OCI-LY1 (cell line): ENCODE results near the gene TMEM184A.

Experiments
- EZH2 ChIP-seq: fragments of 200-600 bp; sonication (generic), shearing (Covaris generic); IDR thresholded peaks from 2 replicates; pipeline ENCODE4 v1.8.0; 2017; ENCODE audit warnings: borderline replicate concordance, mixed run types, mild to moderate bottlenecking, antibody characterized with exemption, low read length, moderate library complexity, mixed read lengths
- TF ChIP-seq, protein P1 (sequence below): fragments of 200-600 bp; sonication (generic), shearing (Covaris generic); IDR thresholded peaks from 2 replicates; pipeline ENCODE4 v1.5.1; 2017; ENCODE audit warnings: mild to moderate bottlenecking, antibody characterized with exemption, low read length, moderate library complexity, mixed read lengths

DNA sequence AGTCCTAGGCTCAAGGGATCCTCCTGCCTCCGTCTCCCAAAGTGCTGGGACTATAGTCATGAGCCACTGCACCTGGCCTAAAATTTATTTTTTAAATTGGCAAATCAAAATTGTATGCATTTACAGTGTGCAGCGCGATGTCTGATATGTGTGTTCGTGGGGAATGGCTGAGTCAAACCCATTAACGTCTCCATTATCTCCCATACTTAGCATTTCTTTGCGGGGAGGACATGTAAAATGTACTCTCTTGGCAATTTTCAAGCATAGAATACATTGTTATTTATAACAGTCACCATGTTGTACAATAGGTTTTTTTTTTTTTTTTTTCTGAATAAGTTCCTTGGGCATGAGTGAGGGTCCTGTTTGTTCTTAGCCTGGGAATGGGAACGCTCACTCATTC is 3.8 kb downstream of the TMEM184A start:
- TF ChIP-seq, protein P1, sequence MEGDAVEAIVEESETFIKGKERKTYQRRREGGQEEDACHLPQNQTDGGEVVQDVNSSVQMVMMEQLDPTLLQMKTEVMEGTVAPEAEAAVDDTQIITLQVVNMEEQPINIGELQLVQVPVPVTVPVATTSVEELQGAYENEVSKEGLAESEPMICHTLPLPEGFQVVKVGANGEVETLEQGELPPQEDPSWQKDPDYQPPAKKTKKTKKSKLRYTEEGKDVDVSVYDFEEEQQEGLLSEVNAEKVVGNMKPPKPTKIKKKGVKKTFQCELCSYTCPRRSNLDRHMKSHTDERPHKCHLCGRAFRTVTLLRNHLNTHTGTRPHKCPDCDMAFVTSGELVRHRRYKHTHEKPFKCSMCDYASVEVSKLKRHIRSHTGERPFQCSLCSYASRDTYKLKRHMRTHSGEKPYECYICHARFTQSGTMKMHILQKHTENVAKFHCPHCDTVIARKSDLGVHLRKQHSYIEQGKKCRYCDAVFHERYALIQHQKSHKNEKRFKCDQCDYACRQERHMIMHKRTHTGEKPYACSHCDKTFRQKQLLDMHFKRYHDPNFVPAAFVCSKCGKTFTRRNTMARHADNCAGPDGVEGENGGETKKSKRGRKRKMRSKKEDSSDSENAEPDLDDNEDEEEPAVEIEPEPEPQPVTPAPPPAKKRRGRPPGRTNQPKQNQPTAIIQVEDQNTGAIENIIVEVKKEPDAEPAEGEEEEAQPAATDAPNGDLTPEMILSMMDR, result no peak
- TF ChIP-seq EZH2, result no peak
